K562 (cell line): ENCODE data around the gene TSPOAP1.
A peak's percentile ranks its signal among the peaks of the same experiment; 100 is the strongest.

Experiments used
- HES1 ChIP-seq: fragments of 450-650 bp; IDR thresholded peaks from 2 replicates; pipeline ENCODE4 v1.6.1; 2016; ENCODE audit warnings: low read depth, mild to moderate bottlenecking, moderate library complexity
- PTBP1 ChIP-seq: fragments of 200-400 bp; formaldehyde crosslinking; IDR thresholded peaks from 2 replicates; pipeline ENCODE4 v1.6.1; 2017; ENCODE audit warnings: low read depth, low read length
- SMARCA5 ChIP-seq: fragments of 450-650 bp; IDR thresholded peaks from 2 replicates; pipeline ENCODE4 v1.6.1; 2016
- SMC3 ChIP-seq: conservative IDR thresholded peaks from 2 replicates; pipeline ENCODE4 v1.6.1; 2011; ENCODE audit warnings: low read depth, low read length, improper control_type of control experiment; ENCODE audit not compliant: insufficient read depth
- TAF1 ChIP-seq: IDR thresholded peaks from 2 replicates; pipeline ENCODE4 v1.6.1; 2011; ENCODE audit warnings: mild to moderate bottlenecking, low read length, moderate library complexity; ENCODE audit not compliant: insufficient read depth, control insufficient read depth, severe bottlenecking; ENCODE audit errors: extremely low read depth
- ZBTB2 ChIP-seq: fragments of 450-650 bp; IDR thresholded peaks from 2 replicates; pipeline ENCODE4 v1.6.1; 2016; ENCODE audit warnings: antibody characterized with exemption

GRCh38 chr17:58329035-58329809 lies 627 bp upstream of the TSPOAP1 start:
- TF ChIP-seq SMARCA5 = no peak
- TF ChIP-seq PTBP1 = no peak
- peak; percentile 48 for TF ChIP-seq SMC3
- no peak for TF ChIP-seq HES1
- peak; percentile 86 for TF ChIP-seq ZBTB2
- TF ChIP-seq TAF1 = peak; percentile 88
